ENCODE results near the gene BORCS5. TPM values are rescaled to one million over a fixed set of nuclear protein-coding genes. Genes with fewer than 3 reads are reported as not detected.

Gene BORCS5
- total and polyA plus RNA-seq, 2 of the 4 experiments (the other 2 are of a cell fraction): 14.4 to 18.3 TPM

GRCh38 chr12:12492547-12492946 lies 135.7 kb downstream of the BORCS5 start:
- dilution Hi-C loops (cut with HindIII; ENCODE audit: low sequenced_read_pairs, unreplicated experiment) (no loop called here), intact Hi-C loops (cut with micrococcal nuclease) (no loop called here)
- no peak for ATAC-seq (ENCODE audit: low read depth)

More at GRCh38 chr12:12492547-12492946, 135.7 kb downstream of the BORCS5 start:
- no peak for TF ChIP-seq MAFK (IDR thresholded peaks at IDR 0.05; ENCODE audit: low read depth, low read length)
- TF ChIP-seq CHD1 (IDR thresholded peaks at IDR 0.05; ENCODE audit: low read depth, low read length): no peak
- no peak for TF ChIP-seq MAZ (IDR thresholded peaks at IDR 0.05; ENCODE audit: borderline replicate concordance, low read depth, low read length)
- TF ChIP-seq RAD21 (IDR thresholded peaks at IDR 0.05; ENCODE audit: low read length): no peak
- no peak for TF ChIP-seq ELK1 (IDR thresholded peaks at IDR 0.05; ENCODE audit: borderline replicate concordance, low read depth, low read length)
- TF ChIP-seq CEBPB (IDR thresholded peaks at IDR 0.05; ENCODE audit: low read depth, low read length): no peak
- no peak for TF ChIP-seq NFE2L2 (IDR thresholded peaks at IDR 0.05; ENCODE audit: low read depth, low read length)
- Histone ChIP-seq H3K79me1 (ENCODE audit: low read depth in 1 of 2, low read length in 2 of 2) (peaks cover 6 to 19% of the 10 kb centered on the region in 2 experiments; a peak in 2 of 4 replicates), H3K4me1 (ENCODE audit: control insufficient read depth, insufficient read depth, low read length) (peaks cover 4% of the 10 kb centered on the region; the same call in 1 of the 2 replicates), H3K4ac (ENCODE audit: low read depth, low read length) (no peak overlapping the region), H3K4me2 (ENCODE audit: low read depth, low read length) (no peak overlapping the region), H3K9ac (ENCODE audit: low read depth, low read length) (no peak overlapping the region), H3K23ac (ENCODE audit: low read depth, low read length) (no peak overlapping the region), H2AK9ac (replicated peaks; ENCODE audit: low read depth, low read length, poor library complexity) (no peak overlapping the region), H2AFZ (replicated peaks; ENCODE audit: low read length, poor library complexity) (no peak overlapping the region), H3K9me1 (ENCODE audit: insufficient read depth, low read length) (peaks cover 3% of the 10 kb centered on the region; the same call in 1 of the 2 replicates), H2BK120ac (ENCODE audit: low read depth, low read length) (no peak overlapping the region), H2BK15ac (ENCODE audit: low read depth, low read length) (no peak overlapping the region), H4K5ac (ENCODE audit: low read depth, low read length) (no peak overlapping the region), H3K14ac (replicated peaks; ENCODE audit: low read depth, low read length) (no peak overlapping the region), H3K9me3 (ENCODE audit: control insufficient read depth, insufficient read depth, low read length) (no peaks in the 10 kb centered on the region), H2AK5ac (ENCODE audit: low read depth, low read length) (no peak overlapping the region), H3K18ac (ENCODE audit: low read depth, low read length) (no peak overlapping the region), H4K20me1 (ENCODE audit: insufficient read depth, low read length) (no peaks in the 10 kb centered on the region), H3K27me3 (ENCODE audit: control insufficient read depth, insufficient read depth, low read length) (no peaks in the 10 kb centered on the region), H4K91ac (ENCODE audit: insufficient read depth, low read depth, low read length) (no peak overlapping the region), H3K36me3 (ENCODE audit: control insufficient read depth, insufficient read depth, low read length) (peaks cover 2% of the 10 kb centered on the region; the same call in 1 of the 2 replicates), H4K8ac (ENCODE audit: low read depth in 2 of 2, low read length in 2 of 2) (no peak overlapping the region), H2BK5ac (ENCODE audit: low read depth, low read length, poor library complexity, severe bottlenecking) (no peak overlapping the region), H3K56ac (ENCODE audit: extremely low read depth, insufficient read depth, low read length) (no peak overlapping the region), H3K27ac (ENCODE audit: insufficient read depth, low read length) (no peak overlapping the region), H2BK20ac (ENCODE audit: low read depth, low read length) (no peak overlapping the region), H3K4me3 (ENCODE audit: insufficient read depth, low read depth, low read length) (no peak overlapping the region)
- DNase-seq: no peak
- 100% methylated on average over 2 to 3 of the region's 5 CpGs for WGBS, 2 experiments (ENCODE audit: extremely low coverage in 2 of 2, insufficient read length in 1 of 2)
- CTCF ChIA-PET: no interaction called here
- POLR2A ChIA-PET (ENCODE audit: unreplicated experiment): no interaction called here
- no TSS peak for BruUV-seq (replicated peaks)
- in situ Hi-C loops (cut with MboI; ENCODE audit: low sequenced_read_pairs): no loop called here

All from IMR-90 (cell line).